Measurements from ENCODE around the gene SLC36A2. TPM values are rescaled to one million over a fixed set of nuclear protein-coding genes. Genes with fewer than 3 reads are reported as not detected.

Gene SLC36A2
- total RNA-seq, 1 experiment from 2014 or later: not detected

- peak; percentile 43 for DNase-seq
- no peaks in the 10 kb centered on the region for H3K36me3 ChIP-seq (replicated peaks; ENCODE audit: control insufficient read depth, insufficient read depth, low read length)
- H3K4me3 ChIP-seq (ENCODE audit: insufficient read depth, low read depth, low read length): no peak overlapping the region
- no peaks in the 10 kb centered on the region for H3K27me3 ChIP-seq (ENCODE audit: control insufficient read depth, insufficient read depth, low read length)
Observed at GRCh38 chr5:151284392-151284967, 62.9 kb downstream of the SLC36A2 start.

- no peaks in the 10 kb centered on the region for H3K36me3 ChIP-seq (replicated peaks; ENCODE audit: control insufficient read depth, insufficient read depth, low read length)
- no peak for DNase-seq
- no peak overlapping the region for H3K4me3 ChIP-seq (ENCODE audit: insufficient read depth, low read depth, low read length)
- H3K27me3 ChIP-seq (ENCODE audit: control insufficient read depth, insufficient read depth, low read length): no peaks in the 10 kb centered on the region
Observed at GRCh38 chr5:151283120-151283825, 64.1 kb downstream of the SLC36A2 start.

GRCh38 chr5:151281001-151281639 is 66.2 kb downstream of the SLC36A2 start:
- H3K36me3 ChIP-seq (replicated peaks; ENCODE audit: control insufficient read depth, insufficient read depth, low read length): no peaks in the 10 kb centered on the region
- DNase-seq: no peak
- no peaks in the 10 kb centered on the region for H3K27me3 ChIP-seq (ENCODE audit: control insufficient read depth, insufficient read depth, low read length)
- H3K4me3 ChIP-seq (ENCODE audit: insufficient read depth, low read depth, low read length): no peak overlapping the region

GRCh38 chr5:151280443-151280842 is 66.9 kb downstream of the SLC36A2 start:
- H3K27me3 ChIP-seq (ENCODE audit: control insufficient read depth, insufficient read depth, low read length): no peaks in the 10 kb centered on the region
- no peak overlapping the region for H3K4me3 ChIP-seq (ENCODE audit: insufficient read depth, low read depth, low read length)
- DNase-seq: no peak
- H3K36me3 ChIP-seq (replicated peaks; ENCODE audit: control insufficient read depth, insufficient read depth, low read length): no peaks in the 10 kb centered on the region

GRCh38 chr5:151278845-151279244 is 68.5 kb downstream of the SLC36A2 start:
- no peaks in the 10 kb centered on the region for H3K27me3 ChIP-seq (ENCODE audit: control insufficient read depth, insufficient read depth, low read length)
- no peaks in the 10 kb centered on the region for H3K36me3 ChIP-seq (replicated peaks; ENCODE audit: control insufficient read depth, insufficient read depth, low read length)
- no peak overlapping the region for H3K4me3 ChIP-seq (ENCODE audit: insufficient read depth, low read depth, low read length)
- no peak for DNase-seq

- H3K4me3 ChIP-seq (ENCODE audit: insufficient read depth, low read depth, low read length): no peak overlapping the region
- no peak for DNase-seq
- no peaks in the 10 kb centered on the region for H3K27me3 ChIP-seq (ENCODE audit: control insufficient read depth, insufficient read depth, low read length)
- H3K36me3 ChIP-seq (replicated peaks; ENCODE audit: control insufficient read depth, insufficient read depth, low read length): no peaks in the 10 kb centered on the region
Observed at GRCh38 chr5:151275803-151276202, 71.6 kb downstream of the SLC36A2 start.

- Histone ChIP-seq H3K27me3 (ENCODE audit: control insufficient read depth, insufficient read depth, low read length) (no peaks in the 10 kb centered on the region), H3K36me3 (replicated peaks; ENCODE audit: control insufficient read depth, insufficient read depth, low read length) (no peaks in the 10 kb centered on the region), H3K4me3 (ENCODE audit: insufficient read depth, low read depth, low read length) (no peak overlapping the region)
- no peak for DNase-seq
Observed at GRCh38 chr5:151274666-151275065, 72.7 kb downstream of the SLC36A2 start.

GRCh38 chr5:151271336-151271735 is 76.0 kb downstream of the SLC36A2 start:
- H3K36me3 ChIP-seq (replicated peaks; ENCODE audit: control insufficient read depth, insufficient read depth, low read length): peaks cover 2% of the 10 kb centered on the region
- no peak overlapping the region for H3K4me3 ChIP-seq (ENCODE audit: insufficient read depth, low read depth, low read length)
- H3K27me3 ChIP-seq (ENCODE audit: control insufficient read depth, insufficient read depth, low read length): no peaks in the 10 kb centered on the region
- no peak for DNase-seq

GRCh38 chr5:151270599-151270998 is 76.8 kb downstream of the SLC36A2 start:
- Histone ChIP-seq H3K4me3 (ENCODE audit: insufficient read depth, low read depth, low read length) (no peak overlapping the region), H3K36me3 (replicated peaks; ENCODE audit: control insufficient read depth, insufficient read depth, low read length) (peaks cover 2% of the 10 kb centered on the region), H3K27me3 (ENCODE audit: control insufficient read depth, insufficient read depth, low read length) (no peaks in the 10 kb centered on the region)
- DNase-seq: no peak

GRCh38 chr5:151267491-151268260 is 79.7 kb downstream of the SLC36A2 start:
- Histone ChIP-seq H3K27me3 (ENCODE audit: control insufficient read depth, insufficient read depth, low read length) (no peaks in the 10 kb centered on the region), H3K36me3 (replicated peaks; ENCODE audit: control insufficient read depth, insufficient read depth, low read length) (peaks cover 2% of the 10 kb centered on the region)
- DNase-seq: no peak

More at GRCh38 chr5:151267491-151268260, 79.7 kb downstream of the SLC36A2 start:
- no peak overlapping the region for H3K4me3 ChIP-seq (ENCODE audit: insufficient read depth, low read depth, low read length)

Other genes starting within 250 kb of the SLC36A2 start
- 179 and 212 TPM in 2 replicates for gene ANXA6, start 189.8 kb downstream of the SLC36A2 start, total RNA-seq (2014; rRNA removed; shearing (Covaris generic))
- 5.6 and 8.7 TPM in 2 replicates for gene CCDC69, start 123.5 kb downstream of the SLC36A2 start, total RNA-seq (2014; rRNA removed; shearing (Covaris generic))
- 29.4 and 30.7 TPM in 2 replicates for gene GM2A, start 94.4 kb downstream of the SLC36A2 start, total RNA-seq (2014; rRNA removed; shearing (Covaris generic))
- not detected in 2 replicates for gene SLC36A3, start 43.8 kb downstream of the SLC36A2 start, total RNA-seq (2014; rRNA removed; shearing (Covaris generic))
- gene SLC36A1, start 100.0 kb upstream of the SLC36A2 start, total RNA-seq (2014; rRNA removed; shearing (Covaris generic)): 6.7 and 7.1 TPM in 2 replicates
- under 0.01 TPM in 2 replicates for gene FAT2, start 243.8 kb upstream of the SLC36A2 start, total RNA-seq (2014; rRNA removed; shearing (Covaris generic))

Data from H7 (cell line).